ENCODE data around the gene DNM3.

Gene DNM3

GRCh38 chr1:172089768-172090510 is 248.6 kb downstream of the DNM3 start:
- Histone ChIP-seq H3K9me2 (replicated peaks; ENCODE audit: control insufficient read depth, low read length) (no peaks in the 10 kb centered on the region), H3K27me3 (ENCODE audit: control insufficient read depth, low read length) (no peaks in the 10 kb centered on the region; the same call in 1 of the 2 replicates), H3F3A (ENCODE audit: control insufficient read depth, insufficient read depth) (no peaks in the 10 kb centered on the region), H3K27ac (ENCODE audit: low read depth, low read length) (no peak overlapping the region), H3K4me2 (ENCODE audit: low read length) (no peak overlapping the region), H3K4me1 (ENCODE audit: control insufficient read depth, low read length) (no peaks in the 10 kb centered on the region), H3K36me3 (ENCODE audit: control insufficient read depth, low read length) (no peaks in the 10 kb centered on the region), H3K9me3 (ENCODE audit: control insufficient read depth, insufficient read depth, low read length) (no peaks in the 10 kb centered on the region), H4K20me1 (ENCODE audit: control insufficient read depth, insufficient read depth, low read depth, low read length) (no peaks in the 10 kb centered on the region), H3K4me3 (ENCODE audit: low read length) (no peak overlapping the region), H3K79me2 (ENCODE audit: control insufficient read depth, low read length) (no peaks in the 10 kb centered on the region)
- TF ChIP-seq EZH2phosphoT487 (IDR thresholded peaks at IDR 0.05; ENCODE audit: borderline replicate concordance, low read length) = no peak
- TF ChIP-seq CTCF (IDR thresholded peaks at IDR 0.05; ENCODE audit: low read depth, low read length, poor library complexity, severe bottlenecking) = peak; percentile 65

GRCh38 chr1:172090511-172090817 is 249.2 kb downstream of the DNM3 start:
- H3F3A ChIP-seq (ENCODE audit: control insufficient read depth, insufficient read depth) = no peaks in the 10 kb centered on the region
- H3K4me1 ChIP-seq (ENCODE audit: control insufficient read depth, low read length) = no peaks in the 10 kb centered on the region
- H3K79me2 ChIP-seq (ENCODE audit: control insufficient read depth, low read length) = no peaks in the 10 kb centered on the region
- H3K4me3 ChIP-seq (ENCODE audit: low read length) = no peak overlapping the region
- no peak overlapping the region for H3K27ac ChIP-seq (ENCODE audit: low read depth, low read length)
- H3K27me3 ChIP-seq (ENCODE audit: control insufficient read depth, low read length) = no peaks in the 10 kb centered on the region; the same call in 1 of the 2 replicates
- H3K9me3 ChIP-seq (ENCODE audit: control insufficient read depth, insufficient read depth, low read length) = no peaks in the 10 kb centered on the region
- H4K20me1 ChIP-seq (ENCODE audit: control insufficient read depth, insufficient read depth, low read depth, low read length) = no peaks in the 10 kb centered on the region
- no peaks in the 10 kb centered on the region for H3K9me2 ChIP-seq (replicated peaks; ENCODE audit: control insufficient read depth, low read length)
- no peaks in the 10 kb centered on the region for H3K36me3 ChIP-seq (ENCODE audit: control insufficient read depth, low read length)
- no peak for TF ChIP-seq EZH2phosphoT487 (IDR thresholded peaks at IDR 0.05; ENCODE audit: borderline replicate concordance, low read length)
- TF ChIP-seq CTCF (IDR thresholded peaks at IDR 0.05; ENCODE audit: low read depth, low read length, poor library complexity, severe bottlenecking) = no peak
- no peak overlapping the region for H3K4me2 ChIP-seq (ENCODE audit: low read length)

- H3K4me1 ChIP-seq (ENCODE audit: control insufficient read depth, low read length) = no peaks in the 10 kb centered on the region
- H3K79me2 ChIP-seq (ENCODE audit: control insufficient read depth, low read length) = no peaks in the 10 kb centered on the region
- H3F3A ChIP-seq (ENCODE audit: control insufficient read depth, insufficient read depth) = no peaks in the 10 kb centered on the region
- H3K4me3 ChIP-seq (ENCODE audit: low read length) = no peak overlapping the region
- no peaks in the 10 kb centered on the region for H3K9me3 ChIP-seq (ENCODE audit: control insufficient read depth, insufficient read depth, low read length)
- H3K27me3 ChIP-seq (ENCODE audit: control insufficient read depth, low read length) = no peaks in the 10 kb centered on the region
- no peaks in the 10 kb centered on the region for H3K9me2 ChIP-seq (replicated peaks; ENCODE audit: control insufficient read depth, low read length)
- H4K20me1 ChIP-seq (ENCODE audit: control insufficient read depth, insufficient read depth, low read depth, low read length) = no peaks in the 10 kb centered on the region
- H3K4me2 ChIP-seq (ENCODE audit: low read length) = no peak overlapping the region
- TF ChIP-seq CTCF (IDR thresholded peaks at IDR 0.05; ENCODE audit: low read depth, low read length, poor library complexity, severe bottlenecking) (no peak), EZH2phosphoT487 (IDR thresholded peaks at IDR 0.05; ENCODE audit: borderline replicate concordance, low read length) (no peak)
- no peak overlapping the region for H3K27ac ChIP-seq (ENCODE audit: low read depth, low read length)
- no peaks in the 10 kb centered on the region for H3K36me3 ChIP-seq (ENCODE audit: control insufficient read depth, low read length)
Measured at GRCh38 chr1:172095846-172096245, 254.5 kb downstream of the DNM3 start.

All from DOHH2 (cell line).